Osteocyte (in vitro differentiated cells): ENCODE results near the gene TMEM38A. TPM values are rescaled to one million over a fixed set of nuclear protein-coding genes. Genes with fewer than 3 reads are reported as not detected.
"Not testable (repeated sequence)": the region's sequence is repeated elsewhere in the genome, so short reads cannot be mapped to it uniquely, and the experiment has no call there.

Experiments used
- DNase-seq: peaks from one replicate; pipeline ENCODE4 v3.0.0; 2021; ENCODE audit warnings: mixed read lengths; ENCODE audit not compliant: unreplicated experiment; ENCODE audit errors: extremely low spot score
- H3K27ac Mint-ChIP-seq: one replicate; pipeline ENCODE4 v1.8.0; 2021; ENCODE audit warnings: mild to moderate bottlenecking, mixed read lengths; ENCODE audit not compliant: unreplicated experiment
- H3K27me3 Mint-ChIP-seq: one replicate; pipeline ENCODE4 v1.8.0; 2021; ENCODE audit warnings: mixed read lengths; ENCODE audit not compliant: unreplicated experiment
- H3K36me3 Mint-ChIP-seq: one replicate; pipeline ENCODE4 v1.8.0; 2021; ENCODE audit warnings: mixed read lengths; ENCODE audit not compliant: unreplicated experiment
- H3K4me1 Mint-ChIP-seq: one replicate; pipeline ENCODE4 v1.8.0; 2021; ENCODE audit warnings: mixed read lengths; ENCODE audit not compliant: unreplicated experiment
- H3K4me3 Mint-ChIP-seq: one replicate; pipeline ENCODE4 v1.8.0; 2021; ENCODE audit warnings: mild to moderate bottlenecking, moderate library complexity, mixed read lengths; ENCODE audit not compliant: unreplicated experiment
- H3K9me3 Mint-ChIP-seq: one replicate; pipeline ENCODE4 v1.8.0; 2021; ENCODE audit warnings: mixed read lengths; ENCODE audit not compliant: unreplicated experiment
- total RNA-seq: library from RNA; stranded (reverse); gene quantifications from 2 replicates; pipeline ENCODE4 v1.2.1, GENCODE V29; 2021
- TF ChIP-seq, protein P1 (sequence below): fragments of 200-600 bp; sonication (generic); IDR thresholded peaks from 2 replicates; pipeline ENCODE4 v1.5.0; 2021; ENCODE audit warnings: antibody characterized with exemption, mild to moderate bottlenecking, moderate library complexity

Gene TMEM38A
- total RNA-seq, 1 donor from 2014 or later, result 6.3 TPM

DNA sequence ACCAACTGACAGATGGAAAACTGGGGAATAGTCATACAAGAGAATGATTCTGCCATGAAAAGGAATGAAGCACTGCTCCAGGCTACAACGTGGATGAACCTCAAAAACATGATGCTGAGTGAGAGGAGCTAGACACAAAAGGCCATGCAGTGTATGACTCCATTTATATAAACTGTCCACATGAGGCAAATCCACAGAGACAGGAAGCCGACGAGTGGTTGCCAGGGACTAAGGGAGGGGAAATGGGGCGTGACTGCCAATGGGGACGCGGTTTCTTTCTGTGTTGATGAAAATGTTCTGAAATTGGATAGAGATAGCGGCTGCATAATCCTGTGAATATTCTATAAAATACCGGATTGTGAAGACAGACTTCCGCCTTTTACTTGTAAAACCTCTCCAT, 11.2 kb upstream of the TMEM38A start:
- DNase-seq, result no peak
- Mint-ChIP-seq H3K27ac (no peak overlapping the region), H3K4me3 (no peak overlapping the region), H3K4me1 (peaks cover 1% of the 10 kb centered on the region), H3K27me3 (no peaks in the 10 kb centered on the region), H3K36me3 (peaks cover 38% of the 10 kb centered on the region), H3K9me3 (no peaks in the 10 kb centered on the region)
- TF ChIP-seq, protein P1, sequence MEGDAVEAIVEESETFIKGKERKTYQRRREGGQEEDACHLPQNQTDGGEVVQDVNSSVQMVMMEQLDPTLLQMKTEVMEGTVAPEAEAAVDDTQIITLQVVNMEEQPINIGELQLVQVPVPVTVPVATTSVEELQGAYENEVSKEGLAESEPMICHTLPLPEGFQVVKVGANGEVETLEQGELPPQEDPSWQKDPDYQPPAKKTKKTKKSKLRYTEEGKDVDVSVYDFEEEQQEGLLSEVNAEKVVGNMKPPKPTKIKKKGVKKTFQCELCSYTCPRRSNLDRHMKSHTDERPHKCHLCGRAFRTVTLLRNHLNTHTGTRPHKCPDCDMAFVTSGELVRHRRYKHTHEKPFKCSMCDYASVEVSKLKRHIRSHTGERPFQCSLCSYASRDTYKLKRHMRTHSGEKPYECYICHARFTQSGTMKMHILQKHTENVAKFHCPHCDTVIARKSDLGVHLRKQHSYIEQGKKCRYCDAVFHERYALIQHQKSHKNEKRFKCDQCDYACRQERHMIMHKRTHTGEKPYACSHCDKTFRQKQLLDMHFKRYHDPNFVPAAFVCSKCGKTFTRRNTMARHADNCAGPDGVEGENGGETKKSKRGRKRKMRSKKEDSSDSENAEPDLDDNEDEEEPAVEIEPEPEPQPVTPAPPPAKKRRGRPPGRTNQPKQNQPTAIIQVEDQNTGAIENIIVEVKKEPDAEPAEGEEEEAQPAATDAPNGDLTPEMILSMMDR, result no peak

DNA sequence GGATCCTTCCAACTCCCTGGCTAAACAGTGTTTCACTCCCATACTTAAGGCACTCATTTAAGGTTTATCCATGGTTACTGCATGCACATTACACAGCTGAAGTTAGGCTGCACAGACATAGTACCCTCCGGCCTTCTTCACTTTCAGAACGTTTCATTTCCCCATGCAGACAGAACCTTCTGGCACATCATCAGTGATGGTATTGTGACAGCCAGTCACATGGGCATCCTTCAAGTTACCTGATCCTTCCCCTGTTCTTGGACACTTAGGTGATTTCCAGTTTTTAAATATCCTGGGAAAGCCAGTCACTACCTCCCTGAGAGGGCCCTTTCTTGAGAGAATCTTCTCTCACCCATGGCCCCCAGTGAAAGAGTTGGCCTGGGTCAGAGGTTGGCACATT, 10.1 kb upstream of the TMEM38A start:
- H3K4me3 Mint-ChIP-seq, result no peak overlapping the region
- no peaks in the 10 kb centered on the region for H3K9me3 Mint-ChIP-seq
- peaks cover 39% of the 10 kb centered on the region for H3K36me3 Mint-ChIP-seq
- TF ChIP-seq, protein P1, result no peak
- DNase-seq, result no peak
- no peak overlapping the region for H3K27ac Mint-ChIP-seq
- H3K27me3 Mint-ChIP-seq, result no peaks in the 10 kb centered on the region
- peaks cover 1% of the 10 kb centered on the region for H3K4me1 Mint-ChIP-seq

DNA sequence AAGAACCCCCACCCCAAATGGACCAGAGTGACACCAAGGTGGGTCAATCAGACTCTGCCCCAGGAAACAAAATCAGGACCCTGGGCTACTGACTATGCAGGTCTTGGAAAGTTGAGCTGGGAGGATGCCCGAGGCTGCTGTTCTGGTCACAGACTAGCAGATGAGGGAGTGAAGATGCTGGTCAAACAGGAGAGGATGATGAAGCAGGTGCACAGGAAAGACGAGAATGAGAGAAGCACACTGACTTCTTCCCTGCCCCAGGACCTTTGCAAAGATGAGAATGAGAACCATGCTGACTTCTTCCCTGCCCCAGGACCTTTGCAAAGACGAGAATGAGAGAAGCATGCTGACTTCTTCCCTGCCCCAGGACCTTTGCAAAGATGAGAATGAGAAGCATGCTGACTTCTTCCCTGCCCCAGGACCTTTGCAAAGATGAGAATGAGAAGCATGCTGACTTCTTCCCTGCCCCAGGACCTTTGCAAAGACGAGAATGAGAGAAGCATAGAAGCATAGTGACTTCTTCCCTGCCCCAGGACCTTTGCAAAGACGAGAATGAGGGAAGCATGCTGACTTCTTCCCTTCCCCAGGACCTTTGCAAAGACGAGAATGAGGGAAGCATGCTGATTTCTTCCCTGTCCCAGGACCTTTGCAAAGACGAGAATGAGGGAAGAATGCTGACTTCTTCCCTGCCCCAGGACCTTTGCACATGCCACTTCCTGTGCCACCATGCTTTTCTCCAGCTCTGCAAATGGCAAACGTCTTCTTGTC, 9.3 kb upstream of the TMEM38A start:
- not testable (repeated sequence) for H3K27ac Mint-ChIP-seq, H3K27me3 Mint-ChIP-seq, H3K4me3 Mint-ChIP-seq, H3K9me3 Mint-ChIP-seq, DNase-seq, H3K4me1 Mint-ChIP-seq
- H3K36me3 Mint-ChIP-seq, result peaks cover 42% of the 10 kb centered on the region

DNA sequence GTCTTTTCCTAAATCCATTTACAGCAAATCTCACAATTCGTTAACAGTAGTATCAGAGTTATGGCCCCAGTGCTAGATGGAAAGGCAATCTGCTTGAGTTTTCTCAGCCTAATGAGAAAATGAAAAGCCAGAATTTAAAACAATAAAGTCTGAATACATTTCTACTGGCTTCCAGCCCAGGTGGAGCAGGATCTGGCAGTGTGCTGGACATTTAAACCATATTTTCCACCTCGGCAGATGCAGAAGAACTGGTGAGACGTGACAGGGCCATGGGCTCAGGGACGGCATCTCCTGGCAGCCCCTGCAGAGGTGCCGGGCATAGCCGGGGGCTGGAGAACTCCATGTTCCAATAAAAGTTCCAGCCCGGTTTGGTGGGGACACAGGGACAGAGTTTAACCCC, 8.1 kb upstream of the TMEM38A start:
- H3K27me3 Mint-ChIP-seq, result no peaks in the 10 kb centered on the region
- H3K9me3 Mint-ChIP-seq, result no peaks in the 10 kb centered on the region
- H3K27ac Mint-ChIP-seq, result no peak overlapping the region
- no peak overlapping the region for H3K4me3 Mint-ChIP-seq
- TF ChIP-seq, protein P1, result no peak
- H3K4me1 Mint-ChIP-seq, result peaks cover 1% of the 10 kb centered on the region
- H3K36me3 Mint-ChIP-seq, result peaks cover 42% of the 10 kb centered on the region
- DNase-seq, result no peak

DNA sequence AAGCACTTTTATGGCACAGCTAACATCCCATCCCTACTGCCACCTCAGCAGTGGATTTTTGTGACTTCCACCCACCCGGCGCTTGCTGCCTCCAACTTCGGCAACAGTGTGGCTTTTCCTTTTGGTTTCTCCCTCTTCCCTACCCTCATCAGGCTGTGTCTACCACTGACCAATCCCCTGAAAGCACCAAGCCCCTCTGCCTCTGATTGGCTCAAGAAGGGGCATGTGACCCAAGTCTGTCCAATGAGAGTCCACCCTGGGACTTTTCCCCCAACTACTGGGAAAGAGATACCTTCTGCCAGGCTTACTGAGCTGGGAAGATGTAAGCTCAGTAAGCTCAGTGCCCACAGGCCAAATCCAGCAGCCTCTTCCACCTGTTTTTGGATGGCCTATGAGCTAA, 6.8 kb upstream of the TMEM38A start:
- no peak for DNase-seq
- peaks cover 14% of the 10 kb centered on the region for H3K4me1 Mint-ChIP-seq
- peaks cover 46% of the 10 kb centered on the region for H3K36me3 Mint-ChIP-seq
- TF ChIP-seq, protein P1, result no peak
- H3K27me3 Mint-ChIP-seq, result no peaks in the 10 kb centered on the region
- H3K9me3 Mint-ChIP-seq, result no peaks in the 10 kb centered on the region
- no peak overlapping the region for H3K4me3 Mint-ChIP-seq
- H3K27ac Mint-ChIP-seq, result no peak overlapping the region
